OCI-M2 (cell line): ENCODE measurements around the gene PPHLN1.
"Not testable (repeated sequence)": the region's sequence is repeated elsewhere in the genome, so short reads cannot be mapped to it uniquely, and the experiment has no call there.

Source experiments
- DNase-seq: peaks from one replicate; lab custom pipeline; 2025; ENCODE audit not compliant: unreplicated experiment; lab: John Stamatoyannopoulos, UW

Gene PPHLN1

DNA sequence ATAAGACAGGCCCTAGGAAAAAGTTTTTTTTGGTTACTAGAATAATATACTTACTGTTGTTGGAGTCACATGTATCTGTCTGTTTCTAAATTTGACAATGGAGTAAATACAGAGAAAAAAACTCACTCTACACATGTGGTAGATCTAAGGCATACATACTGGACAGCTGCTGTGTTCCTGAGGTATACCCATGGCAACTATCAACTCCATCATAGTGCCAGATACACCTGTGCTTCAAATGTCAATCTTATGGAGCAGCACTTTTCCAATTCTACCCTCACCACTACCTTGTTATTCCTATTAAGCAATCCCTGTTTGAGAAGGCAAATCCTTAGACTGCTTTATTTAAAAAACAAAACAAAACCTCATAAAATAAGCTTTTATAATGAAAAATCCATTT is 3.4 kb upstream of the PPHLN1 start:
- DNase-seq: no peak

DNA sequence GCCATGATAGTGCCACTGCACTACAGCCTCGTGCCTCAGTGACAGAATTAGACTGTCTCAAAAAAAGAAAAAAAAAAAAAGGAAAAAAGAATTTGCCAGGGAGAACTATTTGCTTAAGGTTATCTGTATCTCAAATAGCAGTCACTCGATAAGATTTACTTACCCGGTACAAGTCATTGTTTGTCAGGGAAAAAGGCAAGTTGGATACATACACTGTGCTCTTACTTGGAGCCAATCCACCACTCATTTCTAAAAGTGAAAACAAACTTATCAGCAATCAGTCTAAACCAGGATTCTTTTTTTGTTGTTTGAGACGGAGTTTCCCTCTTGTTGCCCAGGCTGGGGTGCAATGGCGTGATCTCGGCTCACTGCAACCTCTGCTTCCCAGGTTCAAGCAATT is 2.1 kb upstream of the PPHLN1 start:
- no peak for DNase-seq

GRCh38 chr12:42325326-42325652 is 678 bp upstream of the PPHLN1 start:
- DNase-seq: no peak

DNA sequence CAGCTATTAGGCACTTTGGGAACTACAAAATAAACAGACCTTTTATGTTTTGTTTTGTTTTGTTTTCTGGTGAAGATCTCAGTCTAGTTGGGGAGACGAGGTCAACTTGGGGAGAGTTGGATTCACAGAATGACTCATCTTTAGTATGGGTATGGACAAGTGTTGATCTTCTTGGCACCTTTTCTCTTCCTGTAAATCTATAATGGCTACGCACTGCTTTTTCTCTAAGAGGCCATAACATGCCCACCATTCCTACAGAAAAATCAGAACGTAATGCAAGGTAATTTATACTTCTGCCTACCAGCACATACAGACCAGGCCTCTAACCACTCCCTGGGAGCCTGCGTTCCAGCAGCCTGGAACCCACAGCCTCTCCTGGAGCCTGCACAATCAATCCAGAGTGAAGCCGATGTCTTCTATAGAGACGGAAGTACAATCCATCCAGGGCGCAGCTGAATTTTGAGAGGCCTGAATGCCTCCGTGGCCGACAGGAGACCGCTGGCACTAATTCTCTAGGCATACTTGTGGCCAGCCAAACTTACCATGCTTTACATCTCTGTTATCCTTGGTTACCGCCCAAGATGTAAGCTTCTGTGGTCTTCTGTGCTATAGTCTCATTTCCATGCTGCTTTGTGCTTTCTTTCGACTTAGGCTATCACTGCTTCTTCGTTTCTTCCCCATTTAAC is 717 bp downstream of the PPHLN1 start:
- no peak for DNase-seq

DNA sequence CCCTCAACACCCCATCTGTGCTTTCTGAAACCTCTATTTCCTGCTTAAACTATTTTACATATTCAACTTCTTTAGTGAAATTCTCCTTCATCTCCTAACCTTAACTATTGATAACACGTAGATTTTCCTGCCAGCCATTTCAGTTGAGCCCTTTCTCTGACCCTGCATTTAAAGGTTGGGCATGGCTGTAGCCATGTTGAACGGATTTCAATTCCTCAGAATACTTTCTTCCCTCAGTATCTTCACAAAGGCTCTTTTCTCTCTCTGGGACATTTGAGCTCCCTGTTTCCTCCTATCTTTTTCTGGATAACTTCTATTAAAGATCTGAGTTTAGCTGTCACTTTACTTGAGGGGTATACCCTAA is 1.2 kb downstream of the PPHLN1 start:
- DNase-seq: no peak

DNA sequence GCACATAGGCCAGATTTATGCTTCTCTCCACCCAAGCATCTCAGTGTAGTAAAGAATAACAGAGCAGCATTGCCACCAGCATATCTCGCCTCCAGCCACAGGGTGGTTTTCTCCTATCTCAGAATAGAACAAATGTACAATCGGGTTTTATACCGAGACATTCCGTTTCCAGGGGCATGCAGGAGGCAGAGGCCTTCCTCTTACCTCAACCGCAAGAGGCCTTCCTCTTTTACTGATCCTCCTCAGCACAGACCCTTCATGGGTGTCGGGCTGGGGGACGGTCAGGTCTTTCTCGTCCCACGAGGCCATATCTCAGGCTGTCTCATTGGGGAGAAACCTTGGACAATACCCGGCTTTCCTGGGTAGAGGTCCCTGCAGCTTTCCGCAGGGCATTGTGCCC is 4.1 kb downstream of the PPHLN1 start:
- DNase-seq: not testable (repeated sequence)

DNA sequence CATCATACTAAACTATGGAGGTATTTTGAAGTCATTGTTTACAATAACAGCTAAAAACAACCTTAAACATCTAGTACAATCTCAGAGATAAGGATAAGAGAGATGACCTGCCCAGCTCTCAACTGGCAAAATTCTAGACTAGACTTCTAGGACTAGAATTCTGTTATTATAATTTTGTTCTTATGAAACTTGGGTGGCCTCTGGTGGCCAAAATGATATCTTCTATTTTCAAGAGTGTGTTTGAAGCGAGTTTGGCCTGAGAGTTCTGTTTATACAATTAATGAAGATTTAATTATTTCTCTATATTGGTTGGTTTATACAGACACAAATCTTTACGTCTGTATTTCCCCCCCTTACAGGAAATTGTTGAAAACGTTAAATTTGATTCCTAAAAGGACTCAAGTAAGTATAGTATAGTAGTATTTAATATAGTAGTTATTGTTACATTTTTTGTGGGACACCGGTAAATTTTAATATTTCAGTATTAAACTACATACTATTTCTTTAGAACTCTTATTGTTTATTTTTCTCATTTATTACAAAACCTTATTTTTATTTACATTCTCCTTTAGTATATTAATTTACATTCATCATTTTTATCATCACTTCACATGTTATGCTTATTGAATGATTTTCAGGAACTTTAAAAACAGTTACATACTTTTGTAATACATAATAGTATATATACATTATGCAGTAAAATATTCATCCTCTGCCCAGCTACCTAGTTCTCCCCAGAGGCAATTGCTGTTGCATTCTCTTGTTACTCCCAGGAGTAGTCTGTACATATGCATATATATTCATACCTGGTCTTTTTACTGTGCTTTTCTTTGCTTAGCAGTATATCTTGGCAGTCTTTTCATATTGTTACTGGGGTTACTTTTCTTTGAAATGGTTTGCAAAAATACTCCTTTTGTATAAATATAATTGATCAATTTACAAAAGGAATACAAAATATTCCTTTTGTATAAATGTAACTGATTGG is 6.6 kb downstream of the PPHLN1 start:
- DNase-seq: no peak

DNA sequence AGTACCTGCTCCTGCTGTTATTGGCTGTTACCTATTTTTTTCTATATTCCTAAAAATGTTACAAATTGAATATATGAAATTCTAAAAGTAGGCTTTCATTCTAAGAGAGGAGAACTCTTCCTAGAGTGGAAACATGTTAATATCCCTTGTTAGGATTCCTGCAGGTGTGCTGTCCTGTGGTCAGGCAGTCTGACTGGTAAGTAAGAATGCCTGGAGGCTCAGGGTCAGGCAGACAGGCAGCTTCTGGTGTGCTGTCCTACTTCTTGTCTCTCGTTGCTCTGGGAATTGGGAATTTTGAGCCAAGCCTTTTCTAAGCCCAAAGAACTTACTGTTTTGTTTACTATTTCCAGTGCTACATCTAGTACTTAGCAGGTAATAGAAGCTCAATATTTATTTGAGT is 10.3 kb downstream of the PPHLN1 start:
- DNase-seq: no peak

- no peak for DNase-seq
Measured at GRCh38 chr12:42338280-42338679, 12.3 kb downstream of the PPHLN1 start.

- DNase-seq: no peak
Measured at GRCh38 chr12:42342028-42342427, 16.1 kb downstream of the PPHLN1 start.

GRCh38 chr12:42343721-42344120 is 17.8 kb downstream of the PPHLN1 start:
- DNase-seq: no peak

DNA sequence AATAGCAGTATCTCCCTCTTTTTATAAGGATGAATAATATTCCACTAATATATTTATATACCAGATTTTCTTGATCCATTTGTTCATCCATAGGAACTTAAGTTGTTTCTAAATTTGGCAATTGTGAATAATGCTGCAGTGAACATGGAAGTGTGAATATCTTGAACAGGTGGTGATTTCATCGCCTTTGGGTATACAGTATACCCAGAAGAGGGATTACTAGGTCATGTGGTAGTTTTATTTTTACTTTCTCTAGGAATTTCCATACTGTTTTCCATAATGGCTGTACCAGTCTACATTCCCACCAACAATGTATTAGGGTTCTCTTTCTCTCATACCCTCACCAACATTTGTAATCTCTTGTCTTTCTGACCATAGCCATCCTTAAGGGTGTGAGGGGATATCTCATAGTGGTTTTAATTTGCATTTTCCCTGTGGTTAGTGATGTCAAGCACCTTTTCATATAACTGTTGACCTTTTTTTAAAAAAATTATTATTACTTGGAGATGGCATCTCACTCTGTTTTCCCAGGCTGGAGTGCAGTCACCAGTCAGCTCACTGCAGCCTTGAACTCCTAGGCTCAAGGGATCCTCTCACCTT is 20.5 kb downstream of the PPHLN1 start:
- no peak for DNase-seq

GRCh38 chr12:42349119-42350020 is 23.4 kb downstream of the PPHLN1 start:
- DNase-seq: not testable (repeated sequence)

DNA sequence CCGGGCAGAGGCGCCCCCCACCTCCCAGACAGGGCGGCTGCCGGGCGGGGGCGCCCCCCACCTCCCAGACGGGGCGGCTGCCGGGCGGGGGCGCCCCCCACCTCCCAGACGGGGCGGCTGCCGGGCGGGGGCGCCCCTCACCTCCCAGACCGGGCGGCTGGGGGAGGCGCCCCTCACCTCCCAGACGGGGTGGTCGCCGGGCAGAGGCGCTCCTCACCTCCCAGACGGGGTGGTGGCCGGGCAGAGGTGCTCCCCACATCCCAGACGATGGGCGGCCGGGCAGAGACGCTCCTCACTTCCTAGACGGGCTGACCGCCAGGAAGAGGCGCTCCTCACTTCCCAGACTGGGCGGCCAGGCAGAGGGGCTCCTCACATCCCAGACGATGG is 24.0 kb downstream of the PPHLN1 start:
- not testable (repeated sequence) for DNase-seq

DNA sequence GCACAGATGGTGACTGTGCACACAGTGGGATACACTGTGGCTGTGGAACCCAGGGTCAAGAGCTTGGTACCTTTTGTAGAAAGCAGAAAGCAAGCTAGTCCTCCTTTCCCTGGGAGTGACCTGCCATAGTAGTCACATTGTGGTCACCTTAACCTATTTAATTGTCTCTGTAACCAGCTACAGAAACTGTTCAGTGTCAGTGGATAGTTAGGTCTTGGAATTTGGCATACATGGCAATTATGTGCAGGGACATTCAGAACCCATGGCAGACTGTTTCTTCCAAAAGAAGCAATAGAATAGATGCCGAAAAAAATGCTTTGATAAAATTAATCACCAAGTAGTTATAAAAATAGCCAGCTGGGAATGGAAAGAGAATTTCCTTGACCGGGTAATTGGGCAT is 30.4 kb downstream of the PPHLN1 start:
- no peak for DNase-seq

DNA sequence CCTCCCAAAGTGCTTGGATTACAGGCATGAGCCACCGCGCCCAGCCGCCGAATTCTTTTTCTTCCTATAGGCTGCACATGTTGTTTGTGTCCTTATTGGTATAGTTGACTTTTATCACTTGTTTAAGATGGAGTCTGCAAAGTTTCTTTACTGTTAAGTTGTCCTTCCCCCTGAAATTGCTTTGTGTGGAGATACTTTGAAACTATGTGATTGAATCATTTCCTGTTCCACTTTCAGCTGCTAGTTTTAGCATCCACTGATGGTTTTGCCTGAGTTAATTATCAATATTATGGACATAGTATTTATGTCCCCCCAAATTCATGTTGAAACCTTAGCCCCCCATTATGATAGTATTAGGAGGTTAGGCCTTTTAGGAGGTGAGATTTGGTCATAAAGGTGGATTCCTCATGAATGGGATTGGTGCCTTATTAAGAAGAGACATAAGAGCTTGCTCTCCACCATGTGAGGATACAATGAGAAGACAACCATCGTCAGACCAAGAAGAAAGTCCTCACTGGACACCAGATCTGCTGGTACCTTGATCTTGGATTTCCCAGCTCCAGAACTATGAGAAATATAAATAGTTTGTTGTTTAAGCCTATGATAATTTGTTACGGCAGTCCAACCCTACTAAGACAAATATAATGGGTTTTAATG is 34.9 kb downstream of the PPHLN1 start:
- no peak for DNase-seq

GRCh38 chr12:42361909-42362646 is 36.1 kb downstream of the PPHLN1 start:
- DNase-seq: no peak

- no peak for DNase-seq
Measured at GRCh38 chr12:42362647-42363260, 36.8 kb downstream of the PPHLN1 start.

- DNase-seq: no peak
Measured at GRCh38 chr12:42364692-42365091, 38.7 kb downstream of the PPHLN1 start.
